GDM1 (cell line): ENCODE measurements around the gene RBMX2.
"Not testable (repeated sequence)": the region's sequence is repeated elsewhere in the genome, so short reads cannot be mapped to it uniquely, and the experiment has no call there.

Experiments used
- DNase-seq: peaks from one replicate; lab custom pipeline; 2025; lab: John Stamatoyannopoulos, UW

Gene RBMX2, protein sequence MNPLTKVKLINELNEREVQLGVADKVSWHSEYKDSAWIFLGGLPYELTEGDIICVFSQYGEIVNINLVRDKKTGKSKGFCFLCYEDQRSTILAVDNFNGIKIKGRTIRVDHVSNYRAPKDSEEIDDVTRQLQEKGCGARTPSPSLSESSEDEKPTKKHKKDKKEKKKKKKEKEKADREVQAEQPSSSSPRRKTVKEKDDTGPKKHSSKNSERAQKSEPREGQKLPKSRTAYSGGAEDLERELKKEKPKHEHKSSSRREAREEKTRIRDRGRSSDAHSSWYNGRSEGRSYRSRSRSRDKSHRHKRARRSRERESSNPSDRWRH

DNA sequence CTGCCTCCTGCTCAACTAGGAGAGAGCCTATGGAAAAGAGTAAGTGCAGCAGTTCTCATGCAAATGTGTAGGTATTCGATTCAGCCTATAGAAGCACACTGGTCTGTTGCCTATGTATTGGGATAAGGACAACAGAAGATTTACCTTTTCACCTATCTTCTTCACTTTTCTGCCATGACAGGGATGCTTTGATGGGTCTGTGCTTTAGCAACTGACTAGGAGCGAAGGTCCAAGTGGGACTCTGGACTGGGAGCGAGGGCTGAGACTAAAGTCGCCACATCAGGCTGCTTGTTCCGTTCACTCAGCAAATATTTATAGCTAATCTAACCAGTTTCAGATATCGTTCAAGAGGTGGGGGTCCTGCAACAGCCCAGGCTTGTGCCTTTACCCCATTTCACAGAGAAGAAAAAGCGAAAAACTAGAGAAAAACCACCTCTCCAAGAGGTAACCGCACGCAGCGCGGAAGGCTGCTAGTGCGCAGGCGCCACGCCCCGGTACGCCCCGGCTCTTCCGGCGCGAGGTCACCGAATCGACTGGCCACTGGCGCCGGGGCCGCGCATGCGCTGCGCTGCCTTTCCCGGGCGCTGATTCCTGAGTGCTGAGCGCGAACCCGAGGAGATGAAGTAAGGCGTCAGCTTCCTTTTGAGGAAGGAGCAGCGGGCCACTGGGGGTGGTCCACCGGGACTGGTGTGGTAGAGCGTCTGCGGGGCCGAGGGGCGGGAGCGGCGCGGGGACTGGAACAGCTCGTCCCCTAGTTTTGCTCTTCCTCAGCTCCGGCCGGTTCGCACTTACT is at the start of gene RBMX2:
Gene RBMX2 (plus strand): TSS at position 573 of the 793 bp plus-strand sequence. CDS start 46 bp downstream, at position 619.
- DNase-seq: peak; percentile 67

DNA sequence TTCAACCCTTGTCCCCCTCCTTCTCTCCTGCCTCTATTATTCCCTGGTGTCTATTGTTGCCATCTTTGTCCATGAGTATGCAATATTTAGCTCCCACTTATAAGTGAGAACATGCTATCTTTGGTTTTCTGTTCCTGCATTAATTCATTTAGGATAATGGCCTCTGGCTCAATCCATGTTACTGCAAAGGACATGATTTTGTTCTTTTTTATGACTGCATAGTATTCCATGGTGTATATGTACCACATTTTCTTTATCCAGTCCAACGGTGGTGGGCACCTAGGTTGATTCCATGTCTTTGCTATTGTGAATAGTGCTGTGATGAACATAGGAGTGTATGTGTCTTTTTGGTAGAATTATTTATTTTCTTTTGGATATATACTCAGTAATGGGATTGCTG is 49.7 kb upstream of the RBMX2 start:
- not testable (repeated sequence) for DNase-seq

DNA sequence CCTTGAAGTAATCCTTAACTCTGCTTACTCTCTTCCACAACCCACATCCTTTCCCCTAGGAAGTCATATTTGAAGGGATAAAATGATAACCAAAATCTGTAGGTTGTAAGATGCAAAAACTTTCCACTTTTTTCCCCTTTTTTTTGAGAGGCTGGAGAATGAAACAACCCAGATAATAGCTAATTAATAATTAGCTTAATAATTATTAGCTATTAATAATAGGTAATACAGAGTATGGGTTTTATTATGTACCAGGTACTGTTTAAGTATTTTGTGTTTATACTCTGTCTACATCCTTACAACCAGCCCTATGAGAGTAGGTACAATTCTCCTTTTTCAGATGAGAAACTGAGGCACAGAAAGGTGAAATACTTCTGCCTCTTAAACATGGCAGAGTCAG is 25.7 kb upstream of the RBMX2 start:
- no peak for DNase-seq

DNA sequence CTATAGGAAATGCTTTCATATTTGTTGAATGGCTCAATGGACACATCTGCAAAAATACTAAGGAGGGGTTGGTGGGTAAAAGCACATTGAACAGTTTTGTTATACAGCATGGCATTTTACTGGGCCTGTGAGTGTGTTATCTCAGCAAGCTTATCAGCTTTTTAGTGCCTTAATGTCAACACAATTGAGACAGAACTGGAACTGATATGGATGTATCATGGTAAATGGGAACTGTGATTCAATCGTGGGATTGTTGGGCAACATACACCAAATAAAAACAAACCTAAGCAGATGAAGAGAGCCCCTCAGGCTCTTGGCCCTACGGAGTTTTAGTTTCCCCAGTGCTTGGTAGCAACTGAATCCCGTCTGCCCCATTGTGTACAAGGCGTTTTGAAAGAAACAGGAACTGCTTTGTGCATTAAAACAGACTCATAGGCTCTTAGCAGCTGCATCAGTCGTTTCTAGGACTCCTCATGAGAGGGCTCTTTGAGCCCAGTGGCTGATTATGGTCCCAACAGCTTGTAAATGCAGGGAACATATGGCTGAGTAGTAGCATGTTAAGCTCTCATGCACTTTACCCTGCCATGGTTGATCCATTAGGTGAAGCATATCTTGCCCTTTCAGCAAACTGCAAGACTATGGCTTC is 23.6 kb upstream of the RBMX2 start:
- no peak for DNase-seq

DNA sequence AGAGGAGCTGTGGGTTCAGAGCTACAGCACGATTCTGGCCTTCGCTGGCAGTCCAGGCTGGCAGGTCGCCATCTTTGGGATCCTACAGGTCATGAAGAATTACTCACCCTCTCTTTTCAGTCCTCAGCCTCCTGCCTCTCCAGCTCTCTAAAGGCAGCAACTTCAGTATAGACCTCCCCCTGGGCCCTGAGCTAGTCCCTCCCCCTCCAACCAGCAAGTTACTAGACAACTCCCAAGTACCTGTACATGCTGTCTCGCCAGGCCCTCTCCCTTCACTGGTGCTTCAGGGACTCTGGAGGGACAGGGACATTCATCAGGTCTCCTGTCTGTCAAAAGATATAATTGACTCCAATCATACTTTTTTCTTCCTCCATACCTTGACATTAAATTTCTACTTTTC is 16.3 kb upstream of the RBMX2 start, which contains the start of gene GPR119:
Gene GPR119 (minus strand): TSS at position 155 of the 400 bp plus-strand sequence. CDS start 227 bp downstream, outside the sequence.
- DNase-seq: no peak

DNA sequence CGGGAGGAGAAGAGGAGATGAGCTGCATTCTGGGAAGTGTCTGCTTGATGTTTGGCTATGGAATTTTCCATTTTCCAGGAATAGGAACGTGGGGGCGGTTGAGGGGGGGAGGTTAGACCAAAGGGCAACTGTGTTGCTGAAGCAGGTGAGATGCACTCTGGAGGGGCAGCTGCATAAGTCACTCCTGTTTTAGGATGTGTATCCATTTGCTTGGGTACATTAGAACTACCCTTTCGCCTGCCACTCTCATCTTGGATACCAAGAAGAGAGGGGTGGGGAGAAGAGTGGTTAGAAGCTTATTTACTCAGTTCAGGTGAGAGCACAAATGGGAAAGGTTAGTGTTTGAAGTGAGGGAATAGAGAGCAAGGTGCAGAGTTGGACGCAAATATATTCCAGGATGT is 15.4 kb upstream of the RBMX2 start:
- DNase-seq: no peak

DNA sequence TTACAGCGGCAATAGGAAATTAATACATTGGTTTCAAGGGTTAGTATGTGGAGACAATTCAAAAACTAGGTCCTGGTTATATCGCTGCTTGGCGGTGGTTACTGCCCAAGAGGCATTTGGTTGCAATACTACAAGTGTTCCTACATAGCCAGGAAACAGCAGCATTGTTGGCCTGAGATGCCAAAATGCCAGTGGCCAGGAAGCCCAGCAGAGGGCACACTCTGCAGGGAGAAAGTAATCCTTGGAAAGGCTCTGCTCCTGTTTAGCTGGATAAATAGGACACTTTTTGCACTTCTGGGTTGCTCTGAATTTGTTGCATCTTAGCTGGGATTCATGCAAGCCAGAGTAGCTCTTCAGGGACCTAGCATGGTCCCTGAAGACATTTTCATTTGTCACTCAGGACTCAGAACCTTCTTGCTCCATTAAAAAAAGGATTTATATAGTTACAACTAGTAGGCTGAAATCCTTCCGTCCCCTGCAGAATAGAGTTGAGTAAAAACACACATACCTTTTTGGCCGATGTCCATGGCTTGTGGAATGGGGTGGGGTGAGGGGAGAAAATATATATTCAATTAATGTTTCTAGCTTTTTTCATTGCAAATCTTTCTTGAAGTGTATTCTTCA is 8.2 kb upstream of the RBMX2 start:
- peak; percentile 12 for DNase-seq

DNA sequence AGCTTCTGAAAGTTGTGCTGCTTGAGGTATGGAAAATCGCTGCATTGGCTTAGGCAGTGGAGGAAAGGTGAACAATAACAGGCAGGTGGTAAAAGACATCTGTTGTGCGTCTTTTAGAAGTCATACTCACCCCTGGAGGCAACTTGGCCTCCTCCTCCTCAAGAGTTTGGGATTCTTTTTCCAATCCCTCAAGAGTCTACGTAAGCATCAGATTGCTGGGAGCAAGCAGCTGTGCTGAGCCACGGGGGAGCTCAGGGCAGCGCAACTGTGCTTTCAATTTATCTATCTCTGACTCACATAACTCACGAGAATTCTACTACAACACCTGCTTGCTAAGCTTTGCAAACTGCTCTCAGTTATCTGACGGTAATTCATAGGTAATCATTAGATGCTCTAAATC is 6.4 kb upstream of the RBMX2 start:
- DNase-seq: no peak

DNA sequence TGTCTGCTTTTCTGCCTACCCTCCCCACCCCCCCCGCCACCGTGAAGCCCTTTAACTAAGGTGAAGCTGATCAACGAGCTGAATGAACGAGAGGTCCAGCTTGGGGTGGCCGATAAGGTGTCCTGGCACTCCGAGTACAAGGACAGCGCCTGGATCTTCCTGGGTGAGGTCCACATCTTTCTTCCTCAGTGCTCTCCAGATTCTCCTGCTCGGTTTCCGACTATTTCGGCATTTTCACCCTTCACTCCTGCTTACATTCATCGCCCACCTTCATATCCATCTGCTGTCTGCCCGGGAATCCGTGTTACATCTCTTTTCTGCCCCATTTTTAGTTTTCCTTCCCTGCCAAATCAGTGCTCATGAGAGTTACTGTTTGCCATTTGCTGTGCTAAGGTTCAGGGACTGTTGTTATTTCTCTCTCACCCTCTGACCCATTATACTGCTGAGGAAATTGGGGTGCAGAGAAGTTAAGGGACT is 459 bp downstream of the RBMX2 start:
- DNase-seq: no peak

DNA sequence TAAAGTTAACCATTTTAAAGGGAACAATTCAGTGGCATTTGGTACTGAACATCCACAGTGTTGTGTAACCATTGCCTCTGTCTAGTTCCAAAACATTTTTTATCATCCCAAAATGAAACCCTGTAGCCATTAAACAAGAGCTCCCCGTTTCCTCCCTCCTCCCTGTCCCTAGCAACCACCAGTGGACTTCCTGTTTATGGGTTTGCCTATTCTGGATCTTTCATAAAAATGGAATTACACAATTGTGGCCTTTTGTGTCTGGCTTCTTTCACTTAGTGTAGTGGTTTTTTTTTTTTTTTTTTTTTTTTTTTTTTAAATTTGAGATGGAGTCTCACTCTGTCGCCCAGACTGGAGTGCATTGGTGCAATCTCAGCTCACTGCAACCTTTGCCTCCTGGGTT is 11.6 kb downstream of the RBMX2 start:
- DNase-seq: no peak

DNA sequence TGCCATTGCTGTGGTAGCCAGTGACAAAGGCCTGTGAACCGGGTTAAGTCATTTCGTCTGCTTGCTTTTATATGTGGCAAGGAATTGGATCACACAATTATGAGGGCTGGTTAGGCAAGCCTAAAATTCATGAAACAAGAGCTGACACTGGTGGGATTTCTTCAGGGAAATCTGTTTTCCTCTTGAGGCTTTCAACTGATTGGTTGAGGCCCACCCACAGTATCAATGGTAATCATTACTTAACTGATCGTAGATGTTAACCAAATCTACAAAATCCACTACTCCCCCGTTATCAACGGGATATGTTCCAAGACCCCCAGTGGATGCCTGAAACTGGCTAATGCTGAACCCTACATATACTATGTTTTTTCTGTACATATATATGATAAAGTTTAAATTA is 13.0 kb downstream of the RBMX2 start:
- DNase-seq: no peak

DNA sequence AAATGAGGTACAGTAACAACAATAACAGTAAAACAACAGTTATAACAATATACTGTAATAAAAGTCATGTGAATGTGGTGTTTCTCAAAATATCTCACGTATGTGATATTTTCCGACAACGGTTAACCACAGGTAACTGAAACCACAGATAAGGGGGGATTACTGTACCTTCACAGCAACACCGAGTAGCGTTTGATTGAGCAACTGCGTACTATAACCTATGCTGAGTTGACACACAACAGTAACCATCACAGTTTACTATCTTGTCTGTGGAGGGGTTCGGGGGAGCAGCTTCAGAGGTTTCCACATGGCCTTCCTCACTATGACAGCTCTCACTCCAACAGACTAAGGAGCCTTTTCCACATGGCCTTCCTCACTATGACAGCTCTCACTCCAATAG is 13.4 kb downstream of the RBMX2 start:
- no peak for DNase-seq

DNA sequence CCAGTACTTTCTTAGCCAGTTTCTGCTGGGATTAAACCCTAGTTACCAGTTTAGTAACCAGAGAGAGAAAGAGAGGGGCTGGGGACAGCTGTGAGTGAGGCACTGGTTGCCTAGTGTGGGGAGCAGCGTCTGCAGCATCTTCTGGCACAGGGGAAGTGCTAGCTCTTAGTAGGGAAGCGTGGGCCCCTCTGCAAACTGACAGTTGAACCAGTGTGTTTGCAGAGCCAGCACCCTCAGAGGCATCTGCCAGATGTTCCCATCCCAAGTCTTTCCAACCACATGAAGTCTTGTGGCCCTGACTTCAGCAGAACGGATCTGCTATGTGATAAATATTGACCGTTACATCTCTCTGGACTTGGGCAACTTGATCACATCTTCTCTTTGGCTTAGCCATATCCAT is 15.0 kb downstream of the RBMX2 start:
- no peak for DNase-seq

DNA sequence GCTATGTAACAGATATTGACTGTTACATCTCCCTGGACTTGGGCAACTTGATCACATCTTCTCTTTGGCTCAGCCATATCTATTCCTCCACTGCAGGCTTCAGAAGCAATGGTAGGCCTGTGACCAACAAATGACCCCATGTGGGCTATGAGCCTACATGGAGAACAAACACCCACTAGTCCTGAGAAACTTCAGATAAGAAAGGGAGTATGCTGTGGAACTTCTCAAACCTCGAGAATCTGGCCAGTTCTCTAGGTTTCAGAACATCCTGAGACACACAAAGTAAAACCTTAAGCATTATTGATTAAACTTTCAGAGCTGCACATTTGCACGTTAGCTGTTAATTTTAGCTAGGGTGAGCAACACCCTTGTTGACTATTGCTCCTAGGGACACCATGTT is 16.3 kb downstream of the RBMX2 start:
- no peak for DNase-seq

DNA sequence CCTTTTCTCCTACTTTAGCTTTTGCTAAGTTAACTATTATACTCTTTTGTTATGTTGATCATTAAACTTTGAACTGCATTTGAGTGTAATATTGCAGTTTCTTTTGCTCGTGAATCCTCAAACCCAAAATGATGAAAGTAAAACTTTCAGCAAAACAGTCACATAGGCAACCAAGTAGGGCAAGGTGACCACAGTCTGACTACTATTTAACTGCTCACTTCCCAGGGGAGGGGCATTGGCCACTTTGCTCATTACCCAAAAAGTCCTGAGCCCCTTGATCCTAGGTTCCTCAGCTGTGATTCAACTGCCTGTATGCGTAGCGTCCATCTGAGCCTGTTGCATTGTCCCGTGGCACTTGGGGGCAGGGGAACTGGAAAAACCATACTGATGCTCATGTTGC is 17.0 kb downstream of the RBMX2 start:
- DNase-seq: no peak

DNA sequence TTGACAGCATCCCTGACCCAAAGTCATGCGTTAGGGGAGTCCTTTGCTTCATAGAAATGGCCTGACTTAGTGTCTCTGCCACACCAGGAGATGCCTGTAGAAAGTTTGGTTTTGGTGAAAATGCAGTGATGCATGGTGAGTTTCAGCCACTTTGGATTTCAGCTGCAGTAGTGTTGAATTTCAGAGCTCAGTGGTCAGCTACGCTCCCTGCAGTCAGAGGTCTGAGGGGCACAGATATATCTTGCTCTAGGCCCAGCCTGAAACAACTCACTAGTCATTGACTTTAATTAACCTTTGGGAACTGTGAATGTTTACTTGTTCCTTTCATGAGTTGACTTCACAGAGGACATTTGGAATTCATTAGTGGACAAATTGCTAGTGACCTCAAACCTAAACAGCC is 17.5 kb downstream of the RBMX2 start:
- no peak for DNase-seq

DNA sequence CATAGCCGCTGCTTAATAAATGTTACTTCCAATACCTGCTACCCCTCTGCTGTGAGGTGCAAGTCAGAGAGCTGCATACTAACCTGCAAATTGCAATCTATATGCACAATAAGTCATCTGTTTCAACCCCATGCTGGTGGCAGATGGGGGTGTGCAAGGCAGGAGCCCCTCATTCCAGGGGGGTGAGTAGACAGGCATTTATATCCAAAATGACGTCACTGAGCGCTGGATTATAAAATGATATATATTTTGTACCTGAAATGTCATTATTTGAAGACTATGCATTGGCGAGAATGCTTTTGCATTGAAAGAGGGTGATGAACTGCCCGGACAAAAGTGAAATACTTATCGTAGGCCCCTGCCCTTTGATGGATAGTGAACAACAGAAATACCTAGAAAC is 24.7 kb downstream of the RBMX2 start:
- no peak for DNase-seq

DNA sequence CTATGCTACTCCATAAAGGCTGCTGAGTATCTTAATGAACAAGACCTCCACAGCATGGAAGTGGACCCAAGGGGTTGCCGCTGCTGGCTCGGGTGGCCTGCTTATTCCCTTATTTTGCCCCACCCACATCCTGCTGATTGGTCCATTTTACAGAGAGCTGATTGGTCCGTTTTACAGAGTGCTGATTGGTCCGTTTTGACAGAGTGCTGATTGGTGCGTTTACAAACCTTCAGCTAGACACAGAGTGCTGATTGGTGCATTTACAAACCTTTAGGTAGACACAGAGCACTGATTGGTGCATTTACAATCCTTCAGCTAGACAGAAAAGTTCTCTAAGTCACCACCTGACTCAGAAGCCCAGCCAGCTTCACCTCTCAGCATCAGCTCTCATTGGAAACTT is 27.4 kb downstream of the RBMX2 start:
- not testable (repeated sequence) for DNase-seq

DNA sequence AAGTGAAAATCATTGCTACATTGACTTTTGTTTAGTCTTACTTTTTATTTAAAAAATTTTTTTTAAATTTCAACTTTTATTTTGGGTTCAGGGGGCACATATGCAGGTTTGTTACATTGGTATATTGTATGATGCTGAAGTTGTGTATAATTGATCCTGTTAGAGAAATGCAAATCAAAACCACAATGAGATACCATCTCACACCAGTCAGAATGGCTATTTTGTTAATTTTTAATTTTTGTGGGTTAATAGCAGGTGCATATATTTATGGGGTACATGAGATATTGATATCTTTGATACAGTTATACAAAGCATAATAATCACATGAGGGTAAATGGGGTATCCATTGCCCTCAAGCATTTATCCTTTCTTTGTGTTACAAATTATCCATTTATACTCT is 34.1 kb downstream of the RBMX2 start:
- DNase-seq: no peak

DNA sequence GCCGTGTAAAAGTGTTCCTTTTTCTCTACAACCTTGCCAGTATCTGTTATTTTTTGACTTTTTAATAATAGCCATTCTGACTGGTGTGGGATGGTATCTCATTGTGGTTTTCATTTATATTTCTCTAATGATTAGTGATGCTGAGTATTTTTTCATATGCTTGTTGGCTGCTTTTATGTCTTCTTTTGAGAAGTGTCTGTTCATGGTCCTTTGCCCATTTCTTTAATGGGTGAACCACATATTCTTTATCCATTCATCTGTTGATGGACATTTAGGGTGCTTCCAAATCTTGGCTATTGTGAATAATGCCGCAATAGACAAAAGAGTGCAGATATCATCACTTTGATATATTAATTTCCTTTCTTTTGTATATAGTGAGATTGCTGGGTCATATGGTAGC is 36.2 kb downstream of the RBMX2 start:
- not testable (repeated sequence) for DNase-seq

DNA sequence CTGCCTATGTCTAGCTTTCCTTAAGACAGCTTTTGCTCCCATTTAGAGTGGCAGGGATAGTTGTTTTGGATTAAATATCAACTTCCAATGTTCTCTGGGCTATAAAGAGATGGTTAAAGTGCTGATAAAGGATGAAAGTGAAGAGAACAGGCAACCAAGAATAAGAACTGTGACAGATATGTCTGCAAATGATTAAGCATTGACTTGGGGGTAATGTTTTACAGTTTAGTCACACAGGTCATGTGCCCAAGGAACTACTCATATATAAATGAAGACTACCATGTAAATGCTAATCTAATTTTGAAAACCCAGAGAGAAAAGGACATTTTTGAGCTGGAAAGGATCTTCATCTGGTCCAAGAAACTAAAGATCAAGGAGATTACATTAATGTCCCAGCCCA is 42.1 kb downstream of the RBMX2 start:
- DNase-seq: no peak

DNA sequence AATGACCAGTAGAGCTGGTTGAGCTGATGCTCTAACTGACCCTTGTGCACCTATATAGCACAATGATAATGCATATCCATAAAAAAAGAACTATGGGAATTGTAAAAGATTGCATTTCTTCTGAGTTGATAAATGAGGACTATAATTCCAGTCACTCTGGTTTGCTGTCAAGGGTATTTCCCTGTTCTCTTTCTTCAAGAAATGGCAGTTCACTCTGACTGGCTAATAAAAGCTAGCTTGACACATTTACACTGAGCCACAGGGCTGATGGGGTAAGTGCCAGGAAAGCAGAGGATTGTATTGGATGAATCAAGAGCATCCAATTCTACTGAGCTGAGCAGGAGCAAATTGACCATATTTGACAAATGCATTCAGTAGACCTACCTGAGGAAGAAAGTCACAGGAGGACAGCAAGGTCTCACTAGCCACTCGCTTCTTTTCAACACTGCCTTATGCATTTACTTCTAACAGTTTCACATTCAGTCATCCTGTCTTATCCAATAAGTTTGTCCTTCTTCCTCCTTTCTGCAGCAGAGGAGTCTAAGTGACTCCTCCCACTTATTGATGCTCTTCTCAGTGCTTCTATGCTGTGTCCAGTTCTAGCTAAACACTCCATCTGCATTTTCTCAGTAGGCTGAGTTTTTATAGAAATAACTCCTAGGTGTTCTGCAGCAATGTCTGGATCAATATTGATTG is 43.0 kb downstream of the RBMX2 start:
- no peak for DNase-seq
